Activated B cell treated with CpG ODN at 0.5 μM for 24 hours (primary cell): ENCODE results near the gene CCDC40. TPM values are rescaled to one million over a fixed set of nuclear protein-coding genes. Genes with fewer than 3 reads are reported as not detected.
A peak's percentile ranks its signal among the peaks of the same experiment; 100 is the strongest.

ENCODE experiments used
- ATAC-seq: fragments of 200-7000 bp; cut with Tn5 transposase; one replicate; pipeline ENCODE4 v1.10.0; 2021; ENCODE audit warnings: low read depth, mild to moderate bottlenecking, moderate library complexity
- CTCF ChIA-PET: fragments of 350-600 bp; sonication (Branson Sonifier 250); formaldehyde crosslinking; loops from one replicate; lab custom pipeline; 2021; ENCODE audit warnings: antibody characterized with exemption; lab: Charles Lee
- POLR2A ChIA-PET: fragments of 350-600 bp; sonication (Branson Sonifier 250); formaldehyde crosslinking; loops from one replicate; lab custom pipeline; 2021; ENCODE audit warnings: antibody characterized with exemption; lab: Charles Lee
- DNase-seq: peaks from one replicate; pipeline ENCODE4 v3.0.0; 2022
- H3K27ac Mint-ChIP-seq: one replicate; pipeline ENCODE4 v1.8.0; 2020; ENCODE audit warnings: mixed read lengths
- H3K27me3 Mint-ChIP-seq: one replicate; pipeline ENCODE4 v1.8.0; 2021; ENCODE audit warnings: mixed read lengths
- H3K36me3 Mint-ChIP-seq: one replicate; pipeline ENCODE4 v1.8.0; 2021; ENCODE audit warnings: low read depth, mixed read lengths
- H3K4me1 Mint-ChIP-seq: one replicate; pipeline ENCODE4 v1.8.0; 2021; ENCODE audit warnings: mixed read lengths
- H3K4me3 Mint-ChIP-seq: one replicate; pipeline ENCODE4 v1.8.0; 2020; ENCODE audit warnings: mild to moderate bottlenecking, mixed read lengths
- H3K9me3 Mint-ChIP-seq: one replicate; pipeline ENCODE4 v1.8.0; 2020; ENCODE audit warnings: mixed read lengths
- intact Hi-C: fragments of 100-400 bp; cut with micrococcal nuclease; formaldehyde crosslinking; loops from one replicate; pipeline ENCODE4 v1.15.1; 2024
- total RNA-seq: library from RNA; stranded (reverse); gene quantifications from 2 replicates; pipeline ENCODE4 v1.2.3, GENCODE V29; 2022
- TF ChIP-seq, protein P1 (sequence below): fragments of 200-600 bp; IDR thresholded peaks from one replicate; pipeline ENCODE4 v1.8.0; 2022; ENCODE audit warnings: antibody characterized with exemption, mild to moderate bottlenecking

The CCDC40 gene
- total RNA-seq, 1 donor from 2014 or later = 0.55 TPM

DNA sequence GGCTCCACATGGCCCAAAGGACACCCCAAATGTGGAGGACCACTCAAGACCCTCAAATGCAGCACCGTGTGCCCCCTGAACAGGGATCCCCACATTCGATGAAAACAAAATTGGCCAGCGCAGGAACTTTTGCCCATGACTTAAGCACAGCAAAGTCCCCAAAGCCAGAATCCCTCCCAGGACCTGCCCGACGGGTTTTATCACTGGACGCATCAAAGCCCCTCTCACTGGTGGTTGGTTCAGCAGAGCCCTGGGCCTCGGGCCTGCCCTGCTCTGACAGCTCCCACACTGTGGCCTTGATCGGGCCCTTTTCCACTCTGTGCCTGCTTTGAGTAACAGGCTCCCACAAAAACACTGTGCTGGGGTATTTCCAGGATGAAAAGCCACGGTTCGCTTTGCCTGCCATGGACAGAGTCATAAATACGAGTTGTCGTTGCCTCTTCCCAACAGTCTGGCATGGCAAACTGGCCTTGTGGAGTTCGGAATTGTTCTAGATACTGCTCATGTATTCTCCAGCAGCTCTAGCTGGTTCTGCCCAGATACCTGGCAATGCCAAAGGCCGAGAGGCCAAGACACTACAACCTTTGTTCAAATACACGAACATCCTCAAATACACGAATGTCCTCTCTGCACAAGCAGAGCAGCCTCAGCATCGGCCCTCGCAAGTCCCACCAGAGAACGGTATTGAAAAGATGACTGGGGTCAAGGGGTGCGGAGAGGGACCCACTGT, 47.2 kb upstream of the CCDC40 start:
- DNase-seq = no peak
- Mint-ChIP-seq H3K27me3 (peaks cover 2% of the 10 kb centered on the region), H3K9me3 (no peaks in the 10 kb centered on the region), H3K4me3 (no peak overlapping the region), H3K36me3 (no peaks in the 10 kb centered on the region), H3K27ac (no peak overlapping the region), H3K4me1 (peaks cover 29% of the 10 kb centered on the region)
- TF ChIP-seq, protein P1, sequence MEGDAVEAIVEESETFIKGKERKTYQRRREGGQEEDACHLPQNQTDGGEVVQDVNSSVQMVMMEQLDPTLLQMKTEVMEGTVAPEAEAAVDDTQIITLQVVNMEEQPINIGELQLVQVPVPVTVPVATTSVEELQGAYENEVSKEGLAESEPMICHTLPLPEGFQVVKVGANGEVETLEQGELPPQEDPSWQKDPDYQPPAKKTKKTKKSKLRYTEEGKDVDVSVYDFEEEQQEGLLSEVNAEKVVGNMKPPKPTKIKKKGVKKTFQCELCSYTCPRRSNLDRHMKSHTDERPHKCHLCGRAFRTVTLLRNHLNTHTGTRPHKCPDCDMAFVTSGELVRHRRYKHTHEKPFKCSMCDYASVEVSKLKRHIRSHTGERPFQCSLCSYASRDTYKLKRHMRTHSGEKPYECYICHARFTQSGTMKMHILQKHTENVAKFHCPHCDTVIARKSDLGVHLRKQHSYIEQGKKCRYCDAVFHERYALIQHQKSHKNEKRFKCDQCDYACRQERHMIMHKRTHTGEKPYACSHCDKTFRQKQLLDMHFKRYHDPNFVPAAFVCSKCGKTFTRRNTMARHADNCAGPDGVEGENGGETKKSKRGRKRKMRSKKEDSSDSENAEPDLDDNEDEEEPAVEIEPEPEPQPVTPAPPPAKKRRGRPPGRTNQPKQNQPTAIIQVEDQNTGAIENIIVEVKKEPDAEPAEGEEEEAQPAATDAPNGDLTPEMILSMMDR = no peak
- ATAC-seq = no peak
- ChIA-PET CTCF (interaction anchor here (0.9 kb wide), 1 partner anchor 19 kb away, joined by 3 read pairs; no protein-coding TSS in a partner anchor), POLR2A (no interaction called here)
- intact Hi-C loops = no loop called here

DNA sequence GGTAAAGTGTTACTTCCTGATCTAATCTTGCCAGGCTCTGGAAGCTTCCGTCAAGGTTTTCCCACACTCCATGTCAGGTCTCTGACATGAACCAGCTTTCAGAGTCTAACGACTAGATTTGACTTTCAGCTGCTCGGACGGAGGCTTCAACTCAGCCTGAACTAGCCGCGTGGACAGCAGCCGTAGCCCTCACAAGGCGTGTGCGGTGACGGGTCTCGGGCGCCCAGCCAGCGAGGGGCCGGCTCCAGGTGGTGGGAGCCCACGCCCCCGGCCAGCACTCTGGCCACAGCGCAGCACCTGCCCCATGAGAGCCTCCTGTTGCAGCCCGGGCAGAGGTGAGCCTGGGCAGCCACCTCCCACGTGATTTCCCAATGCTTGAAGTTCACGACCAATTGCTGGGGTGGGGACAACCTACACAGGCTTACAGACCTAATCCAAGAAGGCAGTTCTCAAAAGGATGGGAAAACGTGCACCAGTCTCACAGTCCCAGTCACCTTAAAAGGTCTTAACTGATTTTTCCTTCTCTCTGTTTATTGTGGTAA, 46.3 kb upstream of the CCDC40 start:
- H3K36me3 Mint-ChIP-seq = no peaks in the 10 kb centered on the region
- H3K4me1 Mint-ChIP-seq = peaks cover 29% of the 10 kb centered on the region
- TF ChIP-seq, protein P1 = no peak
- ATAC-seq (no peak), DNase-seq (no peak)
- H3K4me3 Mint-ChIP-seq = no peak overlapping the region
- CTCF ChIA-PET = interaction anchor here (0.7 to 1.1 kb wide), 3 partner anchors 20 to 200 kb away, joined by 3 to 4 read pairs (median 3); no protein-coding TSS in a partner anchor
- peaks cover 2% of the 10 kb centered on the region for H3K27me3 Mint-ChIP-seq
- H3K9me3 Mint-ChIP-seq = no peaks in the 10 kb centered on the region
- intact Hi-C loops = no loop called here
- POLR2A ChIA-PET = no interaction called here
- H3K27ac Mint-ChIP-seq = no peak overlapping the region

DNA sequence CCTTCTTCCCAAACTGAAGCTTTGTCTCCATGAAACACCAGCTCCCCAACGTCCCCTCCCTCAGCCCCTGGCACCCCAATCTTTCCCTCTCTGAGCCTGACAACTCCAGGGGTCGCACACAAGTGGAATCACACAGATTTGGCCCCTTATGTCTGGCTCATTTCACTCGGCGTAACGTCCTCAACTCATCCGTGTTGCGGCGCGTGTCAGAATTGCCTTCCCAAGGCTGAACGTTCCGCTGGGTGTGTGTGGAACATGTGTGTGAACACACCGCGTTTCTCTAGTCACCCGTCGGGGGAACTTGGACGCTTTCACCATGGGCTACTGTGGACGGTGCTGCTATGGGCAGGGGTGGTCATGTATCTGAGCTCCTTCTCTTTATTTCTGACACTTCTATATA, 45.7 kb upstream of the CCDC40 start:
- H3K4me1 Mint-ChIP-seq = peaks cover 29% of the 10 kb centered on the region
- ATAC-seq = no peak
- H3K4me3 Mint-ChIP-seq = no peak overlapping the region
- intact Hi-C loops = loop anchor here (1.0 kb wide), 4 partner anchors 145 to 248 kb away; no protein-coding TSS in a partner anchor
- DNase-seq = no peak
- CTCF ChIA-PET = interaction anchor here (0.7 to 1.1 kb wide), 3 partner anchors 20 to 201 kb away, joined by 3 to 4 read pairs (median 3); no protein-coding TSS in a partner anchor
- no peaks in the 10 kb centered on the region for H3K36me3 Mint-ChIP-seq
- H3K27ac Mint-ChIP-seq = no peak overlapping the region
- POLR2A ChIA-PET = interaction anchor here (0.6 kb wide), 1 partner anchor 108 kb away, joined by 3 read pairs; no protein-coding TSS in a partner anchor
- no peaks in the 10 kb centered on the region for H3K9me3 Mint-ChIP-seq
- TF ChIP-seq, protein P1 = no peak
- H3K27me3 Mint-ChIP-seq = peaks cover 2% of the 10 kb centered on the region

DNA sequence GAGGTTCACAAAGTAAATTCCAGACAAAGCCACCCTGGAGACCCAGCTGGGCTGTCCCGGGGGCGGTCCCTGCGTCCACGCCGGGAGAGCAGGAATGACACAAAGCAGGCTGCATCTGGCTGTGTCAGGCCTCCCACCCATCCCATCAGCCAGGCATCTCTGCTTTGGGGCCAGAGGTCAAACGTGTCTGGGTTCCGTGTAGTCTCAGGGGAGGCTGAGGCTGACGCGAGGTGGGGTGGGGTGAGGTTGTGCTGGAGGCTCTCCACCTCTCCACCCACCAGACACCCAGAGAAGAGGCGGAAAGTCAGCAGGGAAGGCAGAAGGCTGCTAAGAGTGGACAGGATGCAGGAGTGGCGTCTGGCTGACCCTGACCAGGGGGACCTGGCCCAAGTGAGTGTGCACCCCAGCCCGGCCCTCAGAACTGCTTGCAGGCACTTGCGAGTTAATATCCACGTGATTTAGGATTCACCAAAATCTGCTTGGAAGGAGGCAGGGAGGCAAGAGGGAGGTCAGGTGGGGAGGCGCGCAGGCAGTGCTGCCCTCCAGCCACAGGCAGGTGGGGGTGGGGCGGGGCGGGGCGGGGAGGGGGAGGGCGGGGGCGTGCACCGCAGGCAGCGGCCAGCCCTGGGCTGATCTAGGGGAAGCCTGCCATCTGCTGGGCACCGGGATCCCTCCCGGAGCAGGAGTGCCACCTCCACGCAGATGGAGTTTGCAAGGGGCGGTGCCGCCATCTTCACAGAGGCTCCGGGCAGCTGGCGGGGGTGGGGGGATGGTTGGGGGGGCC, 45.1 kb upstream of the CCDC40 start:
- no peaks in the 10 kb centered on the region for H3K36me3 Mint-ChIP-seq
- ATAC-seq (peak; percentile 91), DNase-seq (peak; percentile 67)
- peaks cover 35% of the 10 kb centered on the region for H3K4me1 Mint-ChIP-seq
- peak overlapping the region; percentile 69 for H3K4me3 Mint-ChIP-seq
- intact Hi-C loops = loop anchor here (1.0 kb wide), 4 partner anchors 146 to 249 kb away; no protein-coding TSS in a partner anchor
- TF ChIP-seq, protein P1 = no peak
- H3K9me3 Mint-ChIP-seq = no peaks in the 10 kb centered on the region
- H3K27ac Mint-ChIP-seq = no peak overlapping the region
- CTCF ChIA-PET = interaction anchor here (0.6 to 3.3 kb wide), 9 partner anchors 14 to 251 kb away, joined by 3 to 13 read pairs (median 3); no protein-coding TSS in a partner anchor
- peaks cover 2% of the 10 kb centered on the region for H3K27me3 Mint-ChIP-seq
- POLR2A ChIA-PET = interaction anchor here (0.6 to 0.8 kb wide), 5 partner anchors 10 to 245 kb away, joined by 3 to 13 read pairs (median 3); no protein-coding TSS in a partner anchor
